HepG2 (cell line): ENCODE data around the gene ZFPL1. TPM values are rescaled to one million over a fixed set of nuclear protein-coding genes. Genes with fewer than 3 reads are reported as not detected.
A peak's percentile ranks its signal among the peaks of the same experiment; 100 is the strongest.

ENCODE experiments used
- DRAP1 ChIP-seq: IDR thresholded peaks from 2 replicates; pipeline ENCODE4 v1.6.1; 2016; ENCODE audit warnings: missing genetic modification reagents, missing compliant biosample characterization
- HNF4G ChIP-seq, 2 experiments: sonication (generic) in 1 of 2; formaldehyde crosslinking in 1 of 2; IDR thresholded peaks; 2 replicates each; pipeline versions ENCODE4 v1.4.0 to v1.6.1; 2011 to 2020; ENCODE audit warnings: borderline replicate concordance in 2 of 2, low read depth in 2 of 2, mild to moderate bottlenecking in 2 of 2, low read length in 1 of 2, missing genetic modification reagents in 1 of 2, moderate library complexity in 1 of 2
- SIN3A ChIP-seq: IDR thresholded peaks from 2 replicates; pipeline ENCODE4 v1.6.1; 2011; ENCODE audit warnings: low read depth, mild to moderate bottlenecking, control low read depth, low read length, borderline replicate concordance
- SMARCC2 ChIP-seq: fragments of 450-650 bp; IDR thresholded peaks from 2 replicates; pipeline ENCODE4 v1.6.1; 2017; ENCODE audit warnings: antibody characterized with exemption, mild to moderate bottlenecking
- SP5 ChIP-seq: IDR thresholded peaks from 2 replicates; pipeline ENCODE4 v1.6.1; 2016; ENCODE audit warnings: low read depth, borderline replicate concordance
- ZBTB7A ChIP-seq: sonication (generic); formaldehyde crosslinking; IDR thresholded peaks from 2 replicates; pipeline ENCODE4 v1.8.0; 2022; ENCODE audit warnings: mild to moderate bottlenecking, missing genetic modification reagents
- ZKSCAN5 ChIP-seq: sonication (generic); formaldehyde crosslinking; IDR thresholded peaks from 2 replicates; pipeline ENCODE4 v1.5.1; 2020; ENCODE audit warnings: mild to moderate bottlenecking, missing genetic modification reagents
- ZMAT3 ChIP-seq: sonication (generic); formaldehyde crosslinking; conservative IDR thresholded peaks from 2 replicates; pipeline ENCODE4 v1.7.0; 2021; ENCODE audit warnings: missing genetic modification reagents
- ZNF34 ChIP-seq: sonication (generic); formaldehyde crosslinking; IDR thresholded peaks from 2 replicates; pipeline ENCODE4 v1.4.0; 2020; ENCODE audit warnings: mild to moderate bottlenecking, missing genetic modification reagents, borderline replicate concordance
- ZNF414 ChIP-seq: sonication (generic); formaldehyde crosslinking; IDR thresholded peaks from 2 replicates; pipeline ENCODE4 v1.5.0; 2020; ENCODE audit warnings: missing genetic modification reagents
- ZNF563 ChIP-seq: sonication (generic); formaldehyde crosslinking; IDR thresholded peaks from 2 replicates; pipeline ENCODE4 v1.8.0; 2022; ENCODE audit warnings: mild to moderate bottlenecking, moderate library complexity, missing genetic modification reagents
- ZNF615 ChIP-seq: sonication (generic); formaldehyde crosslinking; IDR thresholded peaks from 2 replicates; pipeline ENCODE4 v1.5.0; 2020; ENCODE audit warnings: mild to moderate bottlenecking, missing genetic modification reagents, borderline replicate concordance
- ZNF619 ChIP-seq: sonication (generic); formaldehyde crosslinking; IDR thresholded peaks from 2 replicates; pipeline ENCODE4 v1.4.0; 2020; ENCODE audit warnings: mild to moderate bottlenecking, missing genetic modification reagents
- ZNF775 ChIP-seq: sonication (generic); formaldehyde crosslinking; IDR thresholded peaks from 2 replicates; pipeline ENCODE4 v1.4.0; 2020; ENCODE audit warnings: missing genetic modification reagents, mild to moderate bottlenecking, moderate library complexity, borderline replicate concordance
- polyA plus RNA-seq, 8 experiments: library from polyadenylated mRNA; depleted of rRNA in 3 of 8; stranded (reverse) in 7 of 8; unstranded in 1 of 8; fragments of >200 nt; fragmentation: Illumina TruSeq in 4 of 8; extraction: Trizol in 4 of 8; gene quantifications; 2 replicates each; pipeline versions ENCODE4 v1.2.1 to v1.2.3, GENCODE V29; 2011 to 2016; ENCODE audit warnings: low read depth in 4 of 8, missing spikeins in 1 of 8, mixed read lengths in 1 of 8; ENCODE audit not compliant: insufficient read depth in 1 of 8
- total RNA-seq, 5 experiments: library from RNA; depleted of rRNA; stranded (reverse); fragments of >200 nt; fragmentation: Illumina TruSeq; extraction: Trizol; gene quantifications; 2 replicates each; pipeline ENCODE4 v1.2.3, GENCODE V29; 2016; ENCODE audit warnings: low read depth in 1 of 5
- TF ChIP-seq, protein P1 (sequence below): IDR thresholded peaks from 2 replicates; pipeline ENCODE4 v1.6.1; 2018; ENCODE audit warnings: missing genetic modification reagents, mild to moderate bottlenecking, missing compliant biosample characterization
- TF ChIP-seq, protein P2 (sequence below): sonication (generic); formaldehyde crosslinking; conservative IDR thresholded peaks from 2 replicates; pipeline ENCODE4 v1.8.1; 2023; ENCODE audit warnings: missing genetic modification reagents
- TF ChIP-seq, protein P3 (sequence below): sonication (generic); formaldehyde crosslinking; IDR thresholded peaks from 2 replicates; pipeline ENCODE4 v1.4.0; 2020; ENCODE audit warnings: missing genetic modification reagents, borderline replicate concordance
- TF ChIP-seq, protein P4 (sequence below): sonication (generic); formaldehyde crosslinking; IDR thresholded peaks from 2 replicates; pipeline ENCODE4 v1.4.0; 2020; ENCODE audit warnings: missing genetic modification reagents, borderline replicate concordance

ZFPL1 gene
- total and polyA plus RNA-seq, 2 of the 13 experiments (the other 11 are each of a cell fraction or from before 2014, with no cell fraction given): 32.2 to 56.0 TPM

GRCh38 chr11:65121865-65122696, 38.1 kb downstream of the ZFPL1 start, which contains the start of the genes FAU and MRPL49 (continued):
- TF ChIP-seq, protein P1, sequence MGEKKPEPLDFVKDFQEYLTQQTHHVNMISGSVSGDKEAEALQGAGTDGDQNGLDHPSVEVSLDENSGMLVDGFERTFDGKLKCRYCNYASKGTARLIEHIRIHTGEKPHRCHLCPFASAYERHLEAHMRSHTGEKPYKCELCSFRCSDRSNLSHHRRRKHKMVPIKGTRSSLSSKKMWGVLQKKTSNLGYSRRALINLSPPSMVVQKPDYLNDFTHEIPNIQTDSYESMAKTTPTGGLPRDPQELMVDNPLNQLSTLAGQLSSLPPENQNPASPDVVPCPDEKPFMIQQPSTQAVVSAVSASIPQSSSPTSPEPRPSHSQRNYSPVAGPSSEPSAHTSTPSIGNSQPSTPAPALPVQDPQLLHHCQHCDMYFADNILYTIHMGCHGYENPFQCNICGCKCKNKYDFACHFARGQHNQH (CRISPR knock-in tag): peak; percentile 85
- peak; percentile 52; the same call in 1 of the 2 replicates for TF ChIP-seq ZNF563 (CRISPR knock-in tag)
- TF ChIP-seq, protein P2, sequence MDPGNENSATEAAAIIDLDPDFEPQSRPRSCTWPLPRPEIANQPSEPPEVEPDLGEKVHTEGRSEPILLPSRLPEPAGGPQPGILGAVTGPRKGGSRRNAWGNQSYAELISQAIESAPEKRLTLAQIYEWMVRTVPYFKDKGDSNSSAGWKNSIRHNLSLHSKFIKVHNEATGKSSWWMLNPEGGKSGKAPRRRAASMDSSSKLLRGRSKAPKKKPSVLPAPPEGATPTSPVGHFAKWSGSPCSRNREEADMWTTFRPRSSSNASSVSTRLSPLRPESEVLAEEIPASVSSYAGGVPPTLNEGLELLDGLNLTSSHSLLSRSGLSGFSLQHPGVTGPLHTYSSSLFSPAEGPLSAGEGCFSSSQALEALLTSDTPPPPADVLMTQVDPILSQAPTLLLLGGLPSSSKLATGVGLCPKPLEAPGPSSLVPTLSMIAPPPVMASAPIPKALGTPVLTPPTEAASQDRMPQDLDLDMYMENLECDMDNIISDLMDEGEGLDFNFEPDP: 0 out of 2 replicates have a peak, but pooled peaks have one; percentile 19
- TF ChIP-seq ZBTB7A (CRISPR knock-in tag): peak; percentile 74; the same call in 1 of the 2 replicates
- TF ChIP-seq HNF4G (IDR thresholded peaks at IDR 0.05; ENCODE audit: borderline replicate concordance, low read depth, low read length): no peak
- peak; percentile 54; the same call in 1 of the 2 replicates for TF ChIP-seq HNF4G (CRISPR knock-in tag; IDR thresholded peaks at IDR 0.05; ENCODE audit: borderline replicate concordance, low read depth)
- peak; percentile 69; the same call in 1 of the 2 replicates for TF ChIP-seq SIN3A
- TF ChIP-seq, protein P3, sequence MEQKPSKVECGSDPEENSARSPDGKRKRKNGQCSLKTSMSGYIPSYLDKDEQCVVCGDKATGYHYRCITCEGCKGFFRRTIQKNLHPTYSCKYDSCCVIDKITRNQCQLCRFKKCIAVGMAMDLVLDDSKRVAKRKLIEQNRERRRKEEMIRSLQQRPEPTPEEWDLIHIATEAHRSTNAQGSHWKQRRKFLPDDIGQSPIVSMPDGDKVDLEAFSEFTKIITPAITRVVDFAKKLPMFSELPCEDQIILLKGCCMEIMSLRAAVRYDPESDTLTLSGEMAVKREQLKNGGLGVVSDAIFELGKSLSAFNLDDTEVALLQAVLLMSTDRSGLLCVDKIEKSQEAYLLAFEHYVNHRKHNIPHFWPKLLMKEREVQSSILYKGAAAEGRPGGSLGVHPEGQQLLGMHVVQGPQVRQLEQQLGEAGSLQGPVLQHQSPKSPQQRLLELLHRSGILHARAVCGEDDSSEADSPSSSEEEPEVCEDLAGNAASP: no peak
- TF ChIP-seq ZNF619 (CRISPR knock-in tag): peak; percentile 90; the same call in 1 of the 2 replicates
- peak; percentile 55; the same call in 1 of the 2 replicates for TF ChIP-seq ZNF775 (CRISPR knock-in tag)
- no peak for TF ChIP-seq SMARCC2
- TF ChIP-seq ZMAT3 (CRISPR knock-in tag): peak; percentile 73
- 0 out of 2 replicates have a peak, but pooled peaks have one; percentile 86 for TF ChIP-seq ZNF34 (CRISPR knock-in tag)
- TF ChIP-seq SP5 (CRISPR knock-in tag): peak; percentile 86
- TF ChIP-seq ZNF414 (CRISPR knock-in tag): no peak
- peak; percentile 99 for TF ChIP-seq DRAP1 (CRISPR knock-in tag)
- no peak for TF ChIP-seq ZNF615
- TF ChIP-seq, protein P4, sequence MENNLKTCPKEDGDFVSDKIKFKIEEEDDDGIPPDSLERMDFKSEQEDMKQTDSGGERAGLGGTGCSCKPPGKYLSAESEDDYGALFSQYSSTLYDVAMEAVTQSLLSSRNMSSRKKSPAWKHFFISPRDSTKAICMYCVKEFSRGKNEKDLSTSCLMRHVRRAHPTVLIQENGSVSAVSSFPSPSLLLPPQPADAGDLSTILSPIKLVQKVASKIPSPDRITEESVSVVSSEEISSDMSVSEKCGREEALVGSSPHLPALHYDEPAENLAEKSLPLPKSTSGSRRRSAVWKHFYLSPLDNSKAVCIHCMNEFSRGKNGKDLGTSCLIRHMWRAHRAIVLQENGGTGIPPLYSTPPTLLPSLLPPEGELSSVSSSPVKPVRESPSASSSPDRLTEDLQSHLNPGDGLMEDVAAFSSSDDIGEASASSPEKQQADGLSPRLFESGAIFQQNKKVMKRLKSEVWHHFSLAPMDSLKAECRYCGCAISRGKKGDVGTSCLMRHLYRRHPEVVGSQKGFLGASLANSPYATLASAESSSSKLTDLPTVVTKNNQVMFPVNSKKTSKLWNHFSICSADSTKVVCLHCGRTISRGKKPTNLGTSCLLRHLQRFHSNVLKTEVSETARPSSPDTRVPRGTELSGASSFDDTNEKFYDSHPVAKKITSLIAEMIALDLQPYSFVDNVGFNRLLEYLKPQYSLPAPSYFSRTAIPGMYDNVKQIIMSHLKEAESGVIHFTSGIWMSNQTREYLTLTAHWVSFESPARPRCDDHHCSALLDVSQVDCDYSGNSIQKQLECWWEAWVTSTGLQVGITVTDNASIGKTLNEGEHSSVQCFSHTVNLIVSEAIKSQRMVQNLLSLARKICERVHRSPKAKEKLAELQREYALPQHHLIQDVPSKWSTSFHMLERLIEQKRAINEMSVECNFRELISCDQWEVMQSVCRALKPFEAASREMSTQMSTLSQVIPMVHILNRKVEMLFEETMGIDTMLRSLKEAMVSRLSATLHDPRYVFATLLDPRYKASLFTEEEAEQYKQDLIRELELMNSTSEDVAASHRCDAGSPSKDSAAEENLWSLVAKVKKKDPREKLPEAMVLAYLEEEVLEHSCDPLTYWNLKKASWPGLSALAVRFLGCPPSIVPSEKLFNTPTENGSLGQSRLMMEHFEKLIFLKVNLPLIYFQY (CRISPR knock-in tag): no peak; the same call in 1 of the 2 replicates
- peak; percentile 82 for TF ChIP-seq ZKSCAN5 (CRISPR knock-in tag)
